Measurements from ENCODE around the gene MLH1.
"Not testable (repeated sequence)": the region's sequence is repeated elsewhere in the genome, so short reads cannot be mapped to it uniquely, and the experiment has no call there.

MLH1 gene

GRCh38 chr3:37039161-37039846 lies 46.0 kb downstream of the MLH1 start:
- DNase-seq (ENCODE audit: low read depth), result no peak

GRCh38 chr3:37040231-37040630 lies 46.9 kb downstream of the MLH1 start:
- peak; percentile 31 for DNase-seq (ENCODE audit: low read depth)

- DNase-seq (ENCODE audit: low read depth), result peak; percentile 18
Measured at GRCh38 chr3:37041546-37042195, 48.4 kb downstream of the MLH1 start.

GRCh38 chr3:37042712-37043111 lies 49.4 kb downstream of the MLH1 start:
- DNase-seq (ENCODE audit: low read depth), result not testable (repeated sequence)

- DNase-seq (ENCODE audit: low read depth), result no peak
Measured at GRCh38 chr3:37050282-37050681, 57.0 kb downstream of the MLH1 start.

- no peak for DNase-seq (ENCODE audit: low read depth)
Measured at GRCh38 chr3:37052860-37053259, 59.5 kb downstream of the MLH1 start.

- no peak for DNase-seq (ENCODE audit: low read depth)
Measured at GRCh38 chr3:37053337-37053736, 60.0 kb downstream of the MLH1 start.

- no peak for DNase-seq (ENCODE audit: low read depth)
Measured at GRCh38 chr3:37053753-37054152, 60.4 kb downstream of the MLH1 start.

- DNase-seq (ENCODE audit: low read depth), result peak; percentile 45
Measured at GRCh38 chr3:37054370-37054769, 61.1 kb downstream of the MLH1 start.

- DNase-seq (ENCODE audit: low read depth), result not testable (repeated sequence)
Measured at GRCh38 chr3:37055077-37055476, 61.8 kb downstream of the MLH1 start.

GRCh38 chr3:37056826-37057225 lies 63.5 kb downstream of the MLH1 start:
- DNase-seq (ENCODE audit: low read depth), result no peak

- DNase-seq (ENCODE audit: low read depth), result no peak
Measured at GRCh38 chr3:37058117-37058516, 64.8 kb downstream of the MLH1 start.

GRCh38 chr3:37064747-37065146 lies 71.4 kb downstream of the MLH1 start:
- no peak for DNase-seq (ENCODE audit: low read depth)

GRCh38 chr3:37067577-37067976 lies 74.3 kb downstream of the MLH1 start:
- no peak for DNase-seq (ENCODE audit: low read depth)

GRCh38 chr3:37068031-37068430 lies 74.7 kb downstream of the MLH1 start:
- DNase-seq (ENCODE audit: low read depth), result no peak

GRCh38 chr3:37071921-37072320 lies 78.6 kb downstream of the MLH1 start:
- no peak for DNase-seq (ENCODE audit: low read depth)

- DNase-seq (ENCODE audit: low read depth), result peak; percentile 77
Measured at GRCh38 chr3:37072892-37073291, 79.6 kb downstream of the MLH1 start.

- DNase-seq (ENCODE audit: low read depth), result peak; percentile 76
Measured at GRCh38 chr3:37074178-37074577, 80.9 kb downstream of the MLH1 start.

GRCh38 chr3:37075955-37076354 lies 82.6 kb downstream of the MLH1 start:
- no peak for DNase-seq (ENCODE audit: low read depth)

GRCh38 chr3:37082317-37082716 lies 89.0 kb downstream of the MLH1 start:
- DNase-seq (ENCODE audit: low read depth), result no peak

- DNase-seq (ENCODE audit: low read depth), result peak; percentile 20
Measured at GRCh38 chr3:37086918-37087317, 93.6 kb downstream of the MLH1 start.

- no peak for DNase-seq (ENCODE audit: low read depth)
Measured at GRCh38 chr3:37087870-37088269, 94.6 kb downstream of the MLH1 start.

- no peak for DNase-seq (ENCODE audit: low read depth)
Measured at GRCh38 chr3:37092484-37092883, 99.2 kb downstream of the MLH1 start.

GRCh38 chr3:37093481-37093880 lies 100.2 kb downstream of the MLH1 start:
- DNase-seq (ENCODE audit: low read depth), result peak; percentile 42

Measured in ELR (cell line).